Transverse colon (tissue), 3 donors: ENCODE measurements around the gene TUB.

Experiments used
- CTCF ChIP-seq, 5 experiments: fragments of 200-600 bp in 3 of 5; fragments of 450-650 bp in 2 of 5; sonication (generic) in 3 of 5; IDR thresholded peaks; 1 replicate in 2 of 5; 2 replicates in 3 of 5; pipeline ENCODE4 v1.5.1; 2016 to 2017; ENCODE audit warnings: antibody characterized with exemption in 5 of 5, inconsistent platforms in 3 of 5, mild to moderate bottlenecking in 2 of 5, moderate library complexity in 1 of 5
- POLR2A ChIP-seq: fragments of 450-650 bp; IDR thresholded peaks from one replicate; pipeline ENCODE4 v1.6.1; 2016; ENCODE audit warnings: antibody characterized with exemption, mild to moderate bottlenecking, moderate library complexity

DNA sequence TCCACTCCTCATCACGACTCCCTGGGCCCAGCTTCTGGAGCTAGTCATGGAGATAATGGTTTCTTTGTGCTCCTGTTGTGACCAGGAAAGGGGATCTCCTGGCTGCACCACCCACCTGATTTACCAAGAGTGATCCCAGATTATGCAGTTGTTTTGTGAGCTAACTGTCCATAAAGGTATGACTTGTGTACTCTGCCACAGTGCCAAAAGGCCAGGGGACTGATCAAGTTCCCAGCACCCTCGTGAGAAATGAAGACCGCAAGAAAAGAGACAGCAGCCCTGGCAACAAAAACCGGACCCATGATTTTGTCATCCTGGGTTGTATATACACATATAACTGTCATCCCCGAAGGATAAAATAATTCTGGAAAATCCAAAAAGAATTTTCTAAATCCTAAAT, 26.6 kb downstream of the TUB start:
- no peak for TF ChIP-seq CTCF (IDR thresholded peaks at IDR 0.05)
- no peak for TF ChIP-seq POLR2A
